ENCODE data around the gene MAGEB4. TPM values are rescaled to one million over a fixed set of nuclear protein-coding genes. Genes with fewer than 3 reads are reported as not detected.

Gene MAGEB4
- total RNA-seq, 4 donors from 2014 or later, result not detected

DNA sequence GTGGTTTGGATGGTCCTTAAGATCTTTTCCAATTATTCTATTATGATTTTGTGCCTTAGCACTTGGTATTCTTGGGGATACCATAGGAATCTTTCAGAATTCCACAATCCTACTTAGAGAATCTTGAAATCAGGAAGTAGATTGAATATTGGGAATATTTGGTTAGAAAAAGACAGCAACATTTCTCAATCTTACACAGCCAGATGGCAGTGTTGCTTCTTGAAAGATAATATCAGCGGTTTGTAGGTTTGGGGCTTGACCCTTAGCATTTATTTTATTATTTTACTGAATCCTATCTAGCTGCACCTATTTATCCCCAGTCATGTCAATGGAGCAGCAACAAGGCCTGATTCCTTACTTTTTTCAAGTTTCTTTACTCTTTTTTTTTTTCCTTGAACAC, 33.7 kb downstream of the MAGEB4 start:
- H3K4me3 ChIP-seq (ENCODE audit: low read depth, poor library complexity, severe bottlenecking), result no peak overlapping the region
- intact Hi-C loops (cut with DNase I; ENCODE audit: low total_unique reads), result no loop called here
- DNase-seq (ENCODE audit: low spot score in 2 of 2), result no peak
- 6 to 7% methylated on average over 1 of the region's 1 CpG for WGBS, 2 donors
- TF ChIP-seq POLR2A (IDR thresholded peaks at IDR 0.05), result no peak
- TF ChIP-seq, protein P1, sequence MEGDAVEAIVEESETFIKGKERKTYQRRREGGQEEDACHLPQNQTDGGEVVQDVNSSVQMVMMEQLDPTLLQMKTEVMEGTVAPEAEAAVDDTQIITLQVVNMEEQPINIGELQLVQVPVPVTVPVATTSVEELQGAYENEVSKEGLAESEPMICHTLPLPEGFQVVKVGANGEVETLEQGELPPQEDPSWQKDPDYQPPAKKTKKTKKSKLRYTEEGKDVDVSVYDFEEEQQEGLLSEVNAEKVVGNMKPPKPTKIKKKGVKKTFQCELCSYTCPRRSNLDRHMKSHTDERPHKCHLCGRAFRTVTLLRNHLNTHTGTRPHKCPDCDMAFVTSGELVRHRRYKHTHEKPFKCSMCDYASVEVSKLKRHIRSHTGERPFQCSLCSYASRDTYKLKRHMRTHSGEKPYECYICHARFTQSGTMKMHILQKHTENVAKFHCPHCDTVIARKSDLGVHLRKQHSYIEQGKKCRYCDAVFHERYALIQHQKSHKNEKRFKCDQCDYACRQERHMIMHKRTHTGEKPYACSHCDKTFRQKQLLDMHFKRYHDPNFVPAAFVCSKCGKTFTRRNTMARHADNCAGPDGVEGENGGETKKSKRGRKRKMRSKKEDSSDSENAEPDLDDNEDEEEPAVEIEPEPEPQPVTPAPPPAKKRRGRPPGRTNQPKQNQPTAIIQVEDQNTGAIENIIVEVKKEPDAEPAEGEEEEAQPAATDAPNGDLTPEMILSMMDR (IDR thresholded peaks at IDR 0.05), result no peak

DNA sequence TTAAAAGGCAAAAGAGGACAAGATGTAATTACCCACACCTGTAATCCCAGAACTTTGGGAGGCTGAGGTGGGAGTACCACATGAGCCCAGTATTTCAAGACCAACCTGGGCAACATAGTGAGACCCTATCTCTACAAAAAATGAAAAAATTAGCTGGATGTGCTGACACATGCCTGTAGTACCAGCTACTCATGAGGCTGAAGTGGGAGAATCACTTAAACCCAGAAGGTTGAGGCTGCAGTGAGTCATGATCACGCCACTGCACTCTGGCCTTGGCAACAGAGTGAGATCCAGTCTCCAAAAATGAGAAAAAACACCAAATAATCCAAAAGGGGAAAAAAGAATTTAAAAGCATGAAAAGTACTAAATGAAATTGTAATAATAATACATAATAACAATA, 36.6 kb downstream of the MAGEB4 start:
- WGBS, 2 donors, result 0 to 44% methylated on average over 1 of the region's 1 CpG
- no peak for DNase-seq (ENCODE audit: low spot score in 2 of 2)
- intact Hi-C loops (cut with DNase I; ENCODE audit: low total_unique reads), result no loop called here
- H3K4me3 ChIP-seq (ENCODE audit: low read depth, poor library complexity, severe bottlenecking), result no peak overlapping the region
- TF ChIP-seq, protein P1 (IDR thresholded peaks at IDR 0.05), result no peak
- TF ChIP-seq POLR2A (IDR thresholded peaks at IDR 0.05), result no peak

DNA sequence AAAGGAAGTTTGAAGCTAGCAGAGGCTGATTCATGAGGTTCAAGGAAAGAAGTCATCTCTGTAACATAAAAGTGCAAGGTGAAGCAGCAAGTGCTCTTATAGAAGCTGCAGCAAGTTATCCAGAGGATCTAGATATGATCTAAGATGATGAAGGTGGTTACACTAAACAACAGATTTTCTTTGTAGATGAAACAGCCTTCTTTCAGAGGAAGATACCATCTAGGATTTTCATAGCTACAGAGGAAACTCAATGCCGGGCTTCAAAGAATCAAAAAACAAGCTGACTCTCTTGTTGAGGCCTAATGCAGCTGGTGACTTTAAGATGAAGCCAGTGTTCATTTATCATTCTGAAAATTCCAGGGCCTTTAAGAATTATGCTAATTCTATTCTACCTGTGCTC, 38.6 kb downstream of the MAGEB4 start:
- TF ChIP-seq, protein P1 (IDR thresholded peaks at IDR 0.05), result no peak
- no peak for TF ChIP-seq POLR2A (IDR thresholded peaks at IDR 0.05)
- intact Hi-C loops (cut with DNase I; ENCODE audit: low total_unique reads), result no loop called here
- DNase-seq (ENCODE audit: low spot score in 2 of 2), result no peak
- no peak overlapping the region for H3K4me3 ChIP-seq (ENCODE audit: low read depth, poor library complexity, severe bottlenecking)
- 67 to 96% methylated on average over 1 of the region's 1 CpG for WGBS, 2 donors

GRCh38 chrX:30282527-30282926, 40.7 kb downstream of the MAGEB4 start:
- TF ChIP-seq, protein P1 (IDR thresholded peaks at IDR 0.05), result no peak
- TF ChIP-seq POLR2A (IDR thresholded peaks at IDR 0.05), result no peak
- intact Hi-C loops (cut with DNase I; ENCODE audit: low total_unique reads), result no loop called here
- DNase-seq (ENCODE audit: low spot score in 2 of 2), result no peak
- no peak overlapping the region for H3K4me3 ChIP-seq (ENCODE audit: low read depth, poor library complexity, severe bottlenecking)

DNA sequence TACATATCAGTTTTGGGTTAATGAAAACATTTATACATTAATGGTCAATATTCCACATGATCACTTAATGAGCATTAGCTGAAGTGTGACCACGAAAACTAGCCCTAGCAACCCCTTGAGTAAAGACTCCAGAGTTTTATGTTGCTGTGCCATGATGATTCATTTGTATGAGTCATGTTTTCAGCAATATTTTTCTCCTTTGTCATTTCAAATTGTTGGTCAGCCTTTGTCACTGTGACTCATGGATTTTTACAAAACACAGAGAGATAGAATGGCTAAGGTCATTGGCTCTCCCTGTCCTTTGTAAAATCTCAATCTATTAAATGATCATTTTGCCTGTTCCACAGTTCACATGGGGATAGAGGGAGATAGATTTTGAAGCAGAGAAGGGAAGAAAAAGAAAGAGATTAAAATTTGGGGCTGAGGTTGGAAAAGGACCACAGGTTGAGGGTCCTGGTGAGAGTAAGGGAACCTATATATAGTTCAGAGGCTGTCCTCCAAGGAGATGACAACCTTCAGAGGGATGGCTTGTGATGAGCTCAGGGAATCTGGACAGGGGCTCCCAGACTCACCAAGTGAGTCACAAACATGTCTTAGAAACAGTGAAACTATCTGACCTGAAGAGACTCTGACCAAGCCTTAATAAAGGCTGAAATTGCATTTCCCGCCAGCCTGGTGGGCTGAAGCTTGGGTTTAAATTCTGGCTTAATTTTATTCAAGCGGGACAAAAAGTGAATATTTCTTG, 41.8 kb downstream of the MAGEB4 start:
- no peak for DNase-seq (ENCODE audit: low spot score in 2 of 2)
- no peak overlapping the region for H3K4me3 ChIP-seq (ENCODE audit: low read depth, poor library complexity, severe bottlenecking)
- TF ChIP-seq, protein P1 (IDR thresholded peaks at IDR 0.05), result no peak
- no peak for TF ChIP-seq POLR2A (IDR thresholded peaks at IDR 0.05)
- intact Hi-C loops (cut with DNase I; ENCODE audit: low total_unique reads), result no loop called here
- WGBS, 2 donors, result 55 to 61% methylated on average over 3 of the region's 3 CpGs

Other genes with a start within 250 kb of the MAGEB4 start
- gene MAGEB2, start 26.4 kb upstream of the MAGEB4 start, total RNA-seq, result not detected
- gene MAGEB3, start 11.3 kb upstream of the MAGEB4 start, total RNA-seq, result not detected
- gene MAGEB1, start 5.1 kb downstream of the MAGEB4 start, total RNA-seq, result not detected
- gene NR0B1, start 67.4 kb downstream of the MAGEB4 start, total RNA-seq, result not detected

Data from lower leg skin (tissue), 4 donors.